SK-N-SH (cell line): ENCODE results near the gene SMIM22. TPM values are rescaled to one million over a fixed set of nuclear protein-coding genes. Genes with fewer than 3 reads are reported as not detected.

Experiments
- CTCF ChIA-PET: fragments of 300-600, 350-600 bp; formaldehyde crosslinking; extraction: SDS; loops from one replicate; lab custom pipeline; 2021; lab: Yijun Ruan, JAX
- POLR2A ChIA-PET: fragments of 350-600 bp; sonication (Branson Sonifier 250); formaldehyde crosslinking; extraction: SDS; loops from one replicate; lab custom pipeline; 2020; ENCODE audit warnings: antibody characterized with exemption, inconsistent platforms; lab: Yijun Ruan, JAX
- DNase-seq: peaks from one replicate; pipeline ENCODE4 v3.0.0; 2012
- H2AFZ ChIP-seq: fragments of 200-600 bp; sonication (generic); 2 replicates; pipeline ENCODE4 v1.8.1; 2016; ENCODE audit warnings: antibody characterized with exemption, mild to moderate bottlenecking, low read depth
- H3F3A ChIP-seq: fragments of 200-600 bp; sonication (generic); replicated peaks from 2 replicates; pipeline ENCODE3; 2016; ENCODE audit warnings: antibody characterized with exemption, mild to moderate bottlenecking; ENCODE audit not compliant: insufficient read depth
- H3K27ac ChIP-seq, 2 experiments: fragments of 200-500 bp in 1 of 2; fragments of 200-600 bp in 1 of 2; sonication (Bioruptor generic) in 1 of 2; sonication (generic), shearing (Covaris generic) in 1 of 2; 2 replicates each; pipeline versions ENCODE4 v1.5.1 to v1.6.1; 2014 to 2016; ENCODE audit warnings: low read depth in 2 of 2, inconsistent platforms in 1 of 2, low read length in 1 of 2, mild to moderate bottlenecking in 1 of 2, mixed read lengths in 1 of 2
- H3K27me3 ChIP-seq: fragments of 200-600 bp; sonication (generic), shearing (Covaris generic); 2 replicates; pipeline ENCODE4 v1.6.1; 2016; ENCODE audit warnings: mixed run types; ENCODE audit not compliant: insufficient read depth
- H3K36me3 ChIP-seq, 2 experiments: fragments of 200-500 bp in 1 of 2; fragments of 200-600 bp in 1 of 2; sonication (Bioruptor generic) in 1 of 2; sonication (generic) in 1 of 2; replicated peaks in 1 of 2; 2 replicates each; pipeline versions ENCODE3 to v1.5.1; 2014 to 2016; ENCODE audit warnings: low read length in 1 of 2, mild to moderate bottlenecking in 1 of 2; ENCODE audit not compliant: insufficient read depth in 2 of 2, control insufficient read depth in 1 of 2
- H3K4me1 ChIP-seq, 2 experiments: fragments of 200-500 bp in 1 of 2; fragments of 200-600 bp in 1 of 2; sonication (Bioruptor generic) in 1 of 2; sonication (generic), shearing (Covaris generic) in 1 of 2; 2 replicates each; pipeline versions ENCODE4 v1.5.1 to v1.6.1; 2014 to 2016; ENCODE audit warnings: low read depth in 1 of 2, low read length in 1 of 2, mixed run types in 1 of 2; ENCODE audit not compliant: insufficient read depth in 2 of 2, control insufficient read depth in 1 of 2
- H3K4me2 ChIP-seq: fragments of 200-600 bp; sonication (generic), shearing (Covaris generic); 2 replicates; pipeline ENCODE4 v1.6.1; 2017; ENCODE audit warnings: mixed run types
- H3K4me3 ChIP-seq, 2 experiments: fragments of 200-500 bp in 1 of 2; fragments of 200-600 bp in 1 of 2; sonication (Bioruptor generic) in 1 of 2; sonication (generic), shearing (Covaris generic) in 1 of 2; 2 replicates each; pipeline versions ENCODE4 v1.5.1 to v1.8.1; 2014 to 2016; ENCODE audit warnings: low read depth in 2 of 2, inconsistent platforms in 1 of 2, low read length in 1 of 2, mild to moderate bottlenecking in 1 of 2, mixed read lengths in 1 of 2, moderate library complexity in 1 of 2
- H3K79me2 ChIP-seq: fragments of 200-600 bp; sonication (generic); 2 replicates; pipeline ENCODE4 v1.8.1; 2017; ENCODE audit warnings: mild to moderate bottlenecking; ENCODE audit not compliant: insufficient read depth
- H3K9ac ChIP-seq: fragments of 200-600 bp; sonication (generic); 2 replicates; pipeline ENCODE4 v1.6.1; 2017; ENCODE audit warnings: mixed run types
- H3K9me2 ChIP-seq: fragments of 200-600 bp; sonication (generic); 2 replicates; pipeline ENCODE4 v1.6.1; 2017; ENCODE audit warnings: mixed run types
- H3K9me3 ChIP-seq: fragments of 200-600 bp; sonication (generic); 2 replicates; pipeline ENCODE4 v1.6.1; 2017; ENCODE audit warnings: mixed run types, mild to moderate bottlenecking, moderate library complexity
- H4K20me1 ChIP-seq: fragments of 200-600 bp; sonication (generic); 2 replicates; pipeline ENCODE4 v1.6.1; 2017; ENCODE audit warnings: mild to moderate bottlenecking, mixed run types; ENCODE audit not compliant: insufficient read depth
- ELF1 ChIP-seq: IDR thresholded peaks from 2 replicates; pipeline ENCODE4 v1.4.0; 2012
- FOSL2 ChIP-seq: IDR thresholded peaks from 2 replicates; pipeline ENCODE4 v1.4.0; 2012; ENCODE audit warnings: low read depth, mild to moderate bottlenecking, moderate library complexity, borderline replicate concordance
- FOXM1 ChIP-seq: IDR thresholded peaks from 2 replicates; pipeline ENCODE4 v1.4.0; 2012; ENCODE audit warnings: low read depth, mild to moderate bottlenecking
- GATA2 ChIP-seq: sonication (generic); formaldehyde crosslinking; IDR thresholded peaks from 2 replicates; pipeline ENCODE4 v1.5.0; 2020; ENCODE audit warnings: mild to moderate bottlenecking, missing genetic modification reagents
- JUND ChIP-seq: IDR thresholded peaks from 2 replicates; pipeline ENCODE4 v1.4.0; 2012
- MXI1 ChIP-seq: IDR thresholded peaks from 2 replicates; pipeline ENCODE4 v1.6.1; 2012; ENCODE audit warnings: mild to moderate bottlenecking, low read depth, low read length, improper control_type of control experiment
- NFIC ChIP-seq: IDR thresholded peaks from 2 replicates; pipeline ENCODE4 v1.4.0; 2012; ENCODE audit warnings: borderline replicate concordance
- NRF1 ChIP-seq: IDR thresholded peaks from 2 replicates; pipeline ENCODE4 v1.6.1; 2012; ENCODE audit warnings: low read depth, mild to moderate bottlenecking, low read length
- POLR2AphosphoS5 ChIP-seq: IDR thresholded peaks from 2 replicates; pipeline ENCODE4 v1.6.1; 2012; ENCODE audit warnings: low read depth, low read length
- RAD21 ChIP-seq: IDR thresholded peaks from 2 replicates; pipeline ENCODE4 v1.6.1; 2012; ENCODE audit warnings: mild to moderate bottlenecking, low read length
- RXRA ChIP-seq: IDR thresholded peaks from 2 replicates; pipeline ENCODE4 v1.4.0; 2012; ENCODE audit warnings: low read depth, mild to moderate bottlenecking, borderline replicate concordance
- SIN3A ChIP-seq: IDR thresholded peaks from 2 replicates; pipeline ENCODE4 v1.6.1; 2012; ENCODE audit warnings: low read depth, mild to moderate bottlenecking, low read length, moderate library complexity, borderline replicate concordance
- WGBS: methylation state at CpG from one replicate; pipeline ENCODE4 v1.1.6; 2017; ENCODE audit warnings: low lambda C conversion rate; 5-methylcytosine and 5-hydroxymethylcytosine counted together
- polyA plus RNA-seq, 3 experiments: library from polyadenylated mRNA; depleted of rRNA; stranded (reverse); fragments of >200 nt; gene quantifications; 2 replicates each; pipeline ENCODE4 v1.2.3, GENCODE V29; 2012
- TF ChIP-seq, protein P1 (sequence below): IDR thresholded peaks from 2 replicates; pipeline ENCODE4 v1.4.0; 2012; ENCODE audit warnings: low read depth, borderline replicate concordance
- TF ChIP-seq, protein P2 (sequence below): fragments of 150-350 bp; IDR thresholded peaks from 2 replicates; pipeline ENCODE4 v1.6.1; 2017; ENCODE audit warnings: antibody characterized with exemption, low read length, low read depth, borderline replicate concordance
- TF ChIP-seq, protein P3 (sequence below): IDR thresholded peaks from 2 replicates; pipeline ENCODE4; 2012
- TF ChIP-seq, protein P4 (sequence below): fragments of 200-600 bp; sonication (generic); IDR thresholded peaks from 2 replicates; pipeline ENCODE4 v1.6.1; 2017; ENCODE audit warnings: antibody characterized with exemption, mild to moderate bottlenecking, moderate library complexity
- TF ChIP-seq, protein P5 (sequence below): IDR thresholded peaks from 2 replicates; pipeline ENCODE4 v1.4.0; 2012; ENCODE audit warnings: low read depth
- TF ChIP-seq, protein P6 (sequence below): IDR thresholded peaks from 2 replicates; pipeline ENCODE4 v1.4.0; 2012; ENCODE audit warnings: low read depth, borderline replicate concordance

The SMIM22 gene
- polyA plus RNA-seq, 1 of the 3 experiments (the other 2 are of a cell fraction): not detected

DNA sequence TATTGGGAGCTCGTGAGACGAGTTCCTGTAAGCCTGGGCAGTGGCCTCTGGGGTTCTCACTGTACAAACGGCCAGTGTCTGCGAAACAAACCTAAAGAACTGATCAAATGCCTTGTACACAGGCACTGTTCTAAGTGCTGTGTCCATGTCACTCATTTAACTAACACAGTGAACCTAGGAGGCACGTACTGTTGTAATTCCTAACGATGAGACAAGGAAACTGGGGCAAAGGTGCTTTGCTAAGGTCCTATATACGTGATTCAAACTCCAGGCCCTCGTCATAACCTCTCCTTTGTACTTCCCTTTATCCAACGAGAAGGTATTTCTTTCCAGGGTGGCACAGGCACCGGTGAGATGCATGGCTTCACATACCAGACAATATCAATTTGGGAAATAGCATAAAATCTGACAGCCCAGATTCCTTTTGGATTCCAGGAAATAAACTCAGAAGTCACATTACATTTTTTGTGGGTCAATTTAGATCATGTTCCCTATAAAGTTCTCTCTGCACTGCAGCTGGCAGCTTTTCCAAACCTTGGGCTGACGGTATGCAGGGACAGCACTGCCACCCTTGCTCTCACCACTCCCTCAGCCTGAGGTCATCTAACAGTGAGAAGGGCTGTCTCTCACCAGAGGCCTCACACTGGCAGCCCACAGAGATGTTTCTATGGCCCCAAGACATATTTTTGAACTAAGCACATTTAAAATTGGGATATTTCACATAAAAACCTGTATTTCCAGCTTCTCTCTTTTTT is 33.6 kb downstream of the SMIM22 start (continued):
- no peak for TF ChIP-seq FOSL2

DNA sequence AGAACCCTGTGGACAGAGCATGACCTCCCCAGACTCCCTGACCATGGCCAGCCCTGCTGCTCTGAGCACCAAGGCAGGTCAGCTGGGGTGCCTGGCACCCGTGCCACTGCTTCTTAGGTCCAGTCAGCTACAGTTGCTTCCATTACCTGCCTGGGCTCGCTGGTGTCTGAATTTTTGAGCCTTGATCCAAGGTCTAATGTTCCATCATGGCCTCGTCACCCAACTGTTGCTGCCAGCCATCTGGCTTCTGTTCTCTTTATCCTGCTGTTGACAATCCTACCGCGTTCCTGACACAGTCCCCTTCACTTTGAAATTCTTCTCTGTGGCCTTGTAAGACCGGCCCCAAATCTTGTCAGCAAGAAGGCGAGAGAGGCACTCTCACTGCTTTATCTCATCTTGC is 35.2 kb downstream of the SMIM22 start:
- no peak overlapping the region for H3K4me3 ChIP-seq

DNA sequence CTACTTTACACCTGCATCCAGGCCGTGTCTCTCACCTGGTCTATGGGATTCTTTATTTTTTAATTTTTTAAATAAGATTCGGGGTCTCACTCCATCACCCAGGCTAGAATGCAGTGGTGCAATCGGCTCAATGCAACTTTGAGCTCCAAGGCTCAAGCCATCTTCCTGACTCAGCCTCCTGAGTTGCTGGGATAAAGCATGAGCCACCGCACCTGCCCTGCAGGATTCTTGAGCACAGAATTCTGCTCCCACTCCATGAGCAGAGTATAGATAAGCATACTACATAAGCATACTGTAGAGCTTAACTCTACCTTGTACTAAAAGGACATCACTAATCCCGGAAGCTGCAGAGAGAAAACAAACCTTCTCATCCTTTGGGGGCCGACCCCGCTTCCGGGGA is 36.4 kb downstream of the SMIM22 start:
- no peaks in the 10 kb centered on the region for H3K9me3 ChIP-seq
- peaks cover 23% of the 10 kb centered on the region for H3K79me2 ChIP-seq
- H3K4me3 ChIP-seq: no peak overlapping the region
- H4K20me1 ChIP-seq: 0 out of 2 replicates have a peak, but pooled peaks cover 7% of the 10 kb centered on the region
- H3K4me2 ChIP-seq: no peak overlapping the region
- H2AFZ ChIP-seq: no peak overlapping the region
- H3K4me1 ChIP-seq: peaks cover 0 to 2% of the 10 kb centered on the region in 2 experiments; a peak in 1 of 4 replicates
- H3K27me3 ChIP-seq: no peaks in the 10 kb centered on the region
- no peak for DNase-seq
- no peaks in the 10 kb centered on the region for H3K9me2 ChIP-seq
- POLR2A ChIA-PET: interaction anchor here (0.6 kb wide), 1 partner anchor 16 kb away, joined by 4 read pairs; no protein-coding TSS in a partner anchor
- WGBS: 94% methylated on average over 8 of the region's 8 CpGs
- peaks cover 40 to 66% of the 10 kb centered on the region in 2 experiments for H3K36me3 ChIP-seq
- H3K27ac ChIP-seq: no peak overlapping the region
- CTCF ChIA-PET: no interaction called here
- no peak for TF ChIP-seq POLR2AphosphoS5
- TF ChIP-seq, protein P1, sequence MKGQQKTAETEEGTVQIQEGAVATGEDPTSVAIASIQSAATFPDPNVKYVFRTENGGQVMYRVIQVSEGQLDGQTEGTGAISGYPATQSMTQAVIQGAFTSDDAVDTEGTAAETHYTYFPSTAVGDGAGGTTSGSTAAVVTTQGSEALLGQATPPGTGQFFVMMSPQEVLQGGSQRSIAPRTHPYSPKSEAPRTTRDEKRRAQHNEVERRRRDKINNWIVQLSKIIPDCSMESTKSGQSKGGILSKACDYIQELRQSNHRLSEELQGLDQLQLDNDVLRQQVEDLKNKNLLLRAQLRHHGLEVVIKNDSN: no peak
- TF ChIP-seq GATA2 (CRISPR knock-in tag): no peak
- TF ChIP-seq, protein P2, sequence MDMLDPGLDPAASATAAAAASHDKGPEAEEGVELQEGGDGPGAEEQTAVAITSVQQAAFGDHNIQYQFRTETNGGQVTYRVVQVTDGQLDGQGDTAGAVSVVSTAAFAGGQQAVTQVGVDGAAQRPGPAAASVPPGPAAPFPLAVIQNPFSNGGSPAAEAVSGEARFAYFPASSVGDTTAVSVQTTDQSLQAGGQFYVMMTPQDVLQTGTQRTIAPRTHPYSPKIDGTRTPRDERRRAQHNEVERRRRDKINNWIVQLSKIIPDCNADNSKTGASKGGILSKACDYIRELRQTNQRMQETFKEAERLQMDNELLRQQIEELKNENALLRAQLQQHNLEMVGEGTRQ: no peak
- TF ChIP-seq, protein P3, sequence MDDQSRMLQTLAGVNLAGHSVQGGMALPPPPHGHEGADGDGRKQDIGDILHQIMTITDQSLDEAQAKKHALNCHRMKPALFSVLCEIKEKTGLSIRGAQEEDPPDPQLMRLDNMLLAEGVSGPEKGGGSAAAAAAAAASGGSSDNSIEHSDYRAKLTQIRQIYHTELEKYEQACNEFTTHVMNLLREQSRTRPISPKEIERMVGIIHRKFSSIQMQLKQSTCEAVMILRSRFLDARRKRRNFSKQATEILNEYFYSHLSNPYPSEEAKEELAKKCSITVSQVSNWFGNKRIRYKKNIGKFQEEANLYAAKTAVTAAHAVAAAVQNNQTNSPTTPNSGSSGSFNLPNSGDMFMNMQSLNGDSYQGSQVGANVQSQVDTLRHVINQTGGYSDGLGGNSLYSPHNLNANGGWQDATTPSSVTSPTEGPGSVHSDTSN: no peak
- no peak for TF ChIP-seq MXI1
- TF ChIP-seq SIN3A: no peak
- TF ChIP-seq RAD21: no peak
- TF ChIP-seq, protein P4, sequence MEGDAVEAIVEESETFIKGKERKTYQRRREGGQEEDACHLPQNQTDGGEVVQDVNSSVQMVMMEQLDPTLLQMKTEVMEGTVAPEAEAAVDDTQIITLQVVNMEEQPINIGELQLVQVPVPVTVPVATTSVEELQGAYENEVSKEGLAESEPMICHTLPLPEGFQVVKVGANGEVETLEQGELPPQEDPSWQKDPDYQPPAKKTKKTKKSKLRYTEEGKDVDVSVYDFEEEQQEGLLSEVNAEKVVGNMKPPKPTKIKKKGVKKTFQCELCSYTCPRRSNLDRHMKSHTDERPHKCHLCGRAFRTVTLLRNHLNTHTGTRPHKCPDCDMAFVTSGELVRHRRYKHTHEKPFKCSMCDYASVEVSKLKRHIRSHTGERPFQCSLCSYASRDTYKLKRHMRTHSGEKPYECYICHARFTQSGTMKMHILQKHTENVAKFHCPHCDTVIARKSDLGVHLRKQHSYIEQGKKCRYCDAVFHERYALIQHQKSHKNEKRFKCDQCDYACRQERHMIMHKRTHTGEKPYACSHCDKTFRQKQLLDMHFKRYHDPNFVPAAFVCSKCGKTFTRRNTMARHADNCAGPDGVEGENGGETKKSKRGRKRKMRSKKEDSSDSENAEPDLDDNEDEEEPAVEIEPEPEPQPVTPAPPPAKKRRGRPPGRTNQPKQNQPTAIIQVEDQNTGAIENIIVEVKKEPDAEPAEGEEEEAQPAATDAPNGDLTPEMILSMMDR: no peak
- no peak overlapping the region for H3K9ac ChIP-seq
- H3F3A ChIP-seq: peaks cover 4% of the 10 kb centered on the region

More for the DNA sequence above, 35.2 kb downstream of the SMIM22 start:
- Histone ChIP-seq H3K9ac (no peak overlapping the region), H3K36me3 (peaks cover 45 to 68% of the 10 kb centered on the region in 2 experiments), H3K9me2 (no peaks in the 10 kb centered on the region), H3K4me1 (peaks cover 0 to 2% of the 10 kb centered on the region in 2 experiments; a peak in 1 of 4 replicates), H3K79me2 (peaks cover 16% of the 10 kb centered on the region), H3F3A (peaks cover 4% of the 10 kb centered on the region), H3K4me2 (no peak overlapping the region)
- CTCF ChIA-PET: no interaction called here
- no peak for DNase-seq
- TF ChIP-seq JUND: no peak
- no peak for TF ChIP-seq FOXM1
- TF ChIP-seq, protein P5, sequence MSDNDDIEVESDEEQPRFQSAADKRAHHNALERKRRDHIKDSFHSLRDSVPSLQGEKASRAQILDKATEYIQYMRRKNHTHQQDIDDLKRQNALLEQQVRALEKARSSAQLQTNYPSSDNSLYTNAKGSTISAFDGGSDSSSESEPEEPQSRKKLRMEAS: no peak
- no peak for TF ChIP-seq RXRA
- no peak for TF ChIP-seq NFIC
- TF ChIP-seq, protein P6, sequence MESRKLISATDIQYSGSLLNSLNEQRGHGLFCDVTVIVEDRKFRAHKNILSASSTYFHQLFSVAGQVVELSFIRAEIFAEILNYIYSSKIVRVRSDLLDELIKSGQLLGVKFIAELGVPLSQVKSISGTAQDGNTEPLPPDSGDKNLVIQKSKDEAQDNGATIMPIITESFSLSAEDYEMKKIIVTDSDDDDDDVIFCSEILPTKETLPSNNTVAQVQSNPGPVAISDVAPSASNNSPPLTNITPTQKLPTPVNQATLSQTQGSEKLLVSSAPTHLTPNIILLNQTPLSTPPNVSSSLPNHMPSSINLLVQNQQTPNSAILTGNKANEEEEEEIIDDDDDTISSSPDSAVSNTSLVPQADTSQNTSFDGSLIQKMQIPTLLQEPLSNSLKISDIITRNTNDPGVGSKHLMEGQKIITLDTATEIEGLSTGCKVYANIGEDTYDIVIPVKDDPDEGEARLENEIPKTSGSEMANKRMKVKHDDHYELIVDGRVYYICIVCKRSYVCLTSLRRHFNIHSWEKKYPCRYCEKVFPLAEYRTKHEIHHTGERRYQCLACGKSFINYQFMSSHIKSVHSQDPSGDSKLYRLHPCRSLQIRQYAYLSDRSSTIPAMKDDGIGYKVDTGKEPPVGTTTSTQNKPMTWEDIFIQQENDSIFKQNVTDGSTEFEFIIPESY: no peak
- TF ChIP-seq ELF1: no peak
- TF ChIP-seq NRF1: no peak
- TF ChIP-seq SIN3A: no peak
- TF ChIP-seq, all 33 proteins: peak for 0
- H4K20me1 ChIP-seq: 0 out of 2 replicates have a peak, but pooled peaks cover 7% of the 10 kb centered on the region
- no peaks in the 10 kb centered on the region for H3K9me3 ChIP-seq
- H3K27me3 ChIP-seq: no peaks in the 10 kb centered on the region
- no peak overlapping the region for H2AFZ ChIP-seq
- H3K27ac ChIP-seq: no peak overlapping the region
- POLR2A ChIA-PET: interaction anchor here (0.7 kb wide), 1 partner anchor 151 kb away, joined by 3 read pairs; no protein-coding TSS in a partner anchor
- 92% methylated on average over 6 of the region's 7 CpGs for WGBS
